HG02571 (cell line): ENCODE results near the gene UFM1.
"Not testable (repeated sequence)": the region's sequence is repeated elsewhere in the genome, so short reads cannot be mapped to it uniquely, and the experiment has no call there.

Source experiments
- ATAC-seq: cut with Tn5 transposase; IDR thresholded peaks from one replicate; pipeline ENCODE4 v1.9.1; 2021; ENCODE audit warnings: mild to moderate bottlenecking, moderate library complexity; ENCODE audit not compliant: unreplicated experiment

Gene UFM1

GRCh38 chr13:38349390-38350113 lies at the start of gene UFM1:
Gene UFM1 (plus strand): TSS chr13:38349851. CDS start chr13:38349920, 69 bp downstream.
- peak; percentile 94 for ATAC-seq

- ATAC-seq = no peak
Observed at GRCh38 chr13:38301236-38301635, 48.4 kb upstream of the UFM1 start.

- ATAC-seq = no peak
Observed at GRCh38 chr13:38303816-38304320, 45.8 kb upstream of the UFM1 start.

- no peak for ATAC-seq
Observed at GRCh38 chr13:38308736-38309135, 40.9 kb upstream of the UFM1 start.

- ATAC-seq = no peak
Observed at GRCh38 chr13:38309397-38309796, 40.3 kb upstream of the UFM1 start.

- ATAC-seq = not testable (repeated sequence)
Observed at GRCh38 chr13:38311175-38311574, 38.5 kb upstream of the UFM1 start.

GRCh38 chr13:38316129-38316528 lies 33.5 kb upstream of the UFM1 start:
- no peak for ATAC-seq

- no peak for ATAC-seq
Observed at GRCh38 chr13:38321654-38322053, 28.0 kb upstream of the UFM1 start.

- no peak for ATAC-seq
Observed at GRCh38 chr13:38325426-38325825, 24.2 kb upstream of the UFM1 start.

GRCh38 chr13:38328699-38329098 lies 21.0 kb upstream of the UFM1 start:
- no peak for ATAC-seq

- no peak for ATAC-seq
Observed at GRCh38 chr13:38334845-38335244, 14.8 kb upstream of the UFM1 start.

- no peak for ATAC-seq
Observed at GRCh38 chr13:38338089-38338488, 11.6 kb upstream of the UFM1 start.

- ATAC-seq = no peak
Observed at GRCh38 chr13:38340624-38341023, 9.0 kb upstream of the UFM1 start.

- no peak for ATAC-seq
Observed at GRCh38 chr13:38341149-38341692, 8.4 kb upstream of the UFM1 start.

- ATAC-seq = no peak
Observed at GRCh38 chr13:38346764-38347163, 2.9 kb upstream of the UFM1 start.

- peak; percentile 9 for ATAC-seq
Observed at GRCh38 chr13:38348861-38349389, 726 bp upstream of the UFM1 start.

- peak; percentile 36 for ATAC-seq
Observed at GRCh38 chr13:38350114-38350617, 515 bp downstream of the UFM1 start.

- ATAC-seq = no peak
Observed at GRCh38 chr13:38355595-38356119, 6.0 kb downstream of the UFM1 start.

GRCh38 chr13:38358684-38359083 lies 9.0 kb downstream of the UFM1 start:
- ATAC-seq = no peak

- no peak for ATAC-seq
Observed at GRCh38 chr13:38361542-38362262, 12.1 kb downstream of the UFM1 start.

- ATAC-seq = no peak
Observed at GRCh38 chr13:38363219-38363618, 13.6 kb downstream of the UFM1 start.
